H7 (cell line): ENCODE measurements around the gene NBR1. TPM values are rescaled to one million over a fixed set of nuclear protein-coding genes. Genes with fewer than 3 reads are reported as not detected.
"Not testable (repeated sequence)": the region's sequence is repeated elsewhere in the genome, so short reads cannot be mapped to it uniquely, and the experiment has no call there.

ENCODE experiments used
- DNase-seq: peaks from one replicate; pipeline ENCODE4 v3.0.0; 2012
- H3K27me3 ChIP-seq: 2 replicates; pipeline ENCODE4 v1.6.0; 2011; ENCODE audit warnings: mild to moderate bottlenecking, low read length; ENCODE audit not compliant: control insufficient read depth, insufficient read depth
- H3K36me3 ChIP-seq: replicated peaks from 2 replicates; pipeline ENCODE4 v1.5.1; 2011; ENCODE audit warnings: low read length; ENCODE audit not compliant: control insufficient read depth, insufficient read depth
- H3K4me3 ChIP-seq: 2 replicates; pipeline ENCODE4 v1.5.1; 2011; ENCODE audit warnings: low read depth, mild to moderate bottlenecking, control low read depth, low read length, moderate library complexity; ENCODE audit not compliant: insufficient read depth
- total RNA-seq: library from RNA; depleted of rRNA; stranded (reverse); fragments of >200 nt; shearing (Covaris generic); gene quantifications from 2 replicates; pipeline ENCODE4 v1.2.3, GENCODE V29; 2014

NBR1 gene
- total RNA-seq, 1 experiment from 2014 or later: 44.2 TPM

GRCh38 chr17:43216369-43216761, 45.4 kb downstream of the NBR1 start:
- DNase-seq: no peak
- H3K27me3 ChIP-seq: no peaks in the 10 kb centered on the region
- peaks cover 1% of the 10 kb centered on the region; the same call in 1 of the 2 replicates for H3K36me3 ChIP-seq
- H3K4me3 ChIP-seq: no peak overlapping the region

- DNase-seq: no peak
- Histone ChIP-seq H3K27me3 (no peaks in the 10 kb centered on the region), H3K4me3 (no peak overlapping the region)
Measured at GRCh38 chr17:43216762-43217613, 46.0 kb downstream of the NBR1 start.

GRCh38 chr17:43217614-43218087, 46.6 kb downstream of the NBR1 start:
- Histone ChIP-seq H3K4me3 (no peak overlapping the region), H3K27me3 (no peaks in the 10 kb centered on the region), H3K36me3 (peaks cover 1% of the 10 kb centered on the region; the same call in 1 of the 2 replicates)
- no peak for DNase-seq

More at GRCh38 chr17:43216762-43217613, 46.0 kb downstream of the NBR1 start:
- peaks cover 1% of the 10 kb centered on the region; the same call in 1 of the 2 replicates for H3K36me3 ChIP-seq

- H3K27me3 ChIP-seq: no peaks in the 10 kb centered on the region
- no peak overlapping the region for H3K4me3 ChIP-seq
- H3K36me3 ChIP-seq: peaks cover 1% of the 10 kb centered on the region; the same call in 1 of the 2 replicates
- DNase-seq: no peak
Measured at GRCh38 chr17:43219001-43219400, 48.0 kb downstream of the NBR1 start.

- Histone ChIP-seq H3K36me3 (peaks cover 1% of the 10 kb centered on the region; the same call in 1 of the 2 replicates), H3K4me3 (no peak overlapping the region), H3K27me3 (no peaks in the 10 kb centered on the region)
- no peak for DNase-seq
Measured at GRCh38 chr17:43219746-43220380, 48.8 kb downstream of the NBR1 start.

GRCh38 chr17:43220511-43221125, 49.6 kb downstream of the NBR1 start:
- Histone ChIP-seq H3K27me3 (no peaks in the 10 kb centered on the region), H3K36me3 (peaks cover 1% of the 10 kb centered on the region; the same call in 1 of the 2 replicates), H3K4me3 (no peak overlapping the region)
- no peak for DNase-seq

- no peaks in the 10 kb centered on the region for H3K27me3 ChIP-seq
- no peak for DNase-seq
- H3K36me3 ChIP-seq: no peaks in the 10 kb centered on the region
- no peak overlapping the region for H3K4me3 ChIP-seq
Measured at GRCh38 chr17:43224146-43224705, 53.2 kb downstream of the NBR1 start.

- no peak overlapping the region for H3K4me3 ChIP-seq
- H3K27me3 ChIP-seq: no peaks in the 10 kb centered on the region
- no peaks in the 10 kb centered on the region for H3K36me3 ChIP-seq
- no peak for DNase-seq
Measured at GRCh38 chr17:43226393-43226792, 55.4 kb downstream of the NBR1 start.

- not testable (repeated sequence) for H3K27me3 ChIP-seq, H3K4me3 ChIP-seq, DNase-seq, H3K36me3 ChIP-seq
Measured at GRCh38 chr17:43228020-43228782, 57.2 kb downstream of the NBR1 start, which contains the start of gene CCDC200. Gene CCDC200 (minus strand): TSS chr17:43228623. CDS start chr17:43228554, 69 bp downstream.

- H3K36me3 ChIP-seq, H3K27me3 ChIP-seq, H3K4me3 ChIP-seq, DNase-seq: not testable (repeated sequence)
Measured at GRCh38 chr17:43231205-43232020, 60.4 kb downstream of the NBR1 start.

GRCh38 chr17:43232021-43232699, 61.1 kb downstream of the NBR1 start:
- not testable (repeated sequence) for H3K27me3 ChIP-seq, DNase-seq, H3K4me3 ChIP-seq, H3K36me3 ChIP-seq

- H3K27me3 ChIP-seq, H3K36me3 ChIP-seq, H3K4me3 ChIP-seq, DNase-seq: not testable (repeated sequence)
Measured at GRCh38 chr17:43233263-43233662, 62.2 kb downstream of the NBR1 start.

GRCh38 chr17:43233877-43234276, 62.9 kb downstream of the NBR1 start, which contains the start of gene RNU2-1:
Gene RNU2-1 (minus strand): TSS chr17:43233977.
- H3K4me3 ChIP-seq, H3K36me3 ChIP-seq, H3K27me3 ChIP-seq, DNase-seq: not testable (repeated sequence)
